HL-60 (cell line): ENCODE results near the gene PTK7.

ENCODE experiments used
- GABPA ChIP-seq: IDR thresholded peaks from 2 replicates; pipeline ENCODE4 v1.6.1; 2012; ENCODE audit warnings: low read depth
- POLR2AphosphoS5 ChIP-seq: IDR thresholded peaks from 2 replicates; pipeline ENCODE4 v1.6.1; 2012; ENCODE audit warnings: low read depth
- SPI1 ChIP-seq: IDR thresholded peaks from 2 replicates; pipeline ENCODE4 v1.6.1; 2012; ENCODE audit warnings: low read depth, mild to moderate bottlenecking, borderline replicate concordance
- TF ChIP-seq, protein P1 (sequence below): IDR thresholded peaks from one replicate; pipeline ENCODE4 v1.5.1; 2011; ENCODE audit warnings: low read length, control low read depth, inconsistent platforms; ENCODE audit not compliant: insufficient read depth
- TF ChIP-seq, protein P2 (sequence below): IDR thresholded peaks from 2 replicates; pipeline ENCODE4 v1.6.1; 2012; ENCODE audit warnings: low read depth; ENCODE audit not compliant: insufficient replicate concordance

DNA sequence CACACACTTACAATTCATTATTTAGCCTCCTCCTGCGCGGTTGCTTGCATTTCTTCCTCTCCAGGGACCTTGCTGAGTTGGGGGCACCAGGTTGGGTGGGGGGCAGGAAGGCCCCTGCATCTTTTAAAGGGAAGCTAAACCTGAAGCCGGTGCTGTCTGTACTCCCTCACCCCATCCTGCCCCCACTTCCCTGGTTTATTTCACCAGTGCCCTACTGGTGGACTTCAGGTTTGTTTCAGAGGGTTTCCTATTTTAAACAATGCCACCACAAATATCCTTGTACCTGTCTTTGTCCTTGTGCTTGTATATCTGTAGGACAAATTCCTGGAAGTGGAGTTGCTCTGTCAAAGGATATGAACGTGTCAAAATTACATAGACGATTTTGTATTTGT, 21.0 kb downstream of the PTK7 start:
- TF ChIP-seq GABPA: no peak
- TF ChIP-seq, protein P1, sequence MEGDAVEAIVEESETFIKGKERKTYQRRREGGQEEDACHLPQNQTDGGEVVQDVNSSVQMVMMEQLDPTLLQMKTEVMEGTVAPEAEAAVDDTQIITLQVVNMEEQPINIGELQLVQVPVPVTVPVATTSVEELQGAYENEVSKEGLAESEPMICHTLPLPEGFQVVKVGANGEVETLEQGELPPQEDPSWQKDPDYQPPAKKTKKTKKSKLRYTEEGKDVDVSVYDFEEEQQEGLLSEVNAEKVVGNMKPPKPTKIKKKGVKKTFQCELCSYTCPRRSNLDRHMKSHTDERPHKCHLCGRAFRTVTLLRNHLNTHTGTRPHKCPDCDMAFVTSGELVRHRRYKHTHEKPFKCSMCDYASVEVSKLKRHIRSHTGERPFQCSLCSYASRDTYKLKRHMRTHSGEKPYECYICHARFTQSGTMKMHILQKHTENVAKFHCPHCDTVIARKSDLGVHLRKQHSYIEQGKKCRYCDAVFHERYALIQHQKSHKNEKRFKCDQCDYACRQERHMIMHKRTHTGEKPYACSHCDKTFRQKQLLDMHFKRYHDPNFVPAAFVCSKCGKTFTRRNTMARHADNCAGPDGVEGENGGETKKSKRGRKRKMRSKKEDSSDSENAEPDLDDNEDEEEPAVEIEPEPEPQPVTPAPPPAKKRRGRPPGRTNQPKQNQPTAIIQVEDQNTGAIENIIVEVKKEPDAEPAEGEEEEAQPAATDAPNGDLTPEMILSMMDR: no peak
- TF ChIP-seq POLR2AphosphoS5: no peak
- no peak for TF ChIP-seq SPI1
- TF ChIP-seq, protein P2, sequence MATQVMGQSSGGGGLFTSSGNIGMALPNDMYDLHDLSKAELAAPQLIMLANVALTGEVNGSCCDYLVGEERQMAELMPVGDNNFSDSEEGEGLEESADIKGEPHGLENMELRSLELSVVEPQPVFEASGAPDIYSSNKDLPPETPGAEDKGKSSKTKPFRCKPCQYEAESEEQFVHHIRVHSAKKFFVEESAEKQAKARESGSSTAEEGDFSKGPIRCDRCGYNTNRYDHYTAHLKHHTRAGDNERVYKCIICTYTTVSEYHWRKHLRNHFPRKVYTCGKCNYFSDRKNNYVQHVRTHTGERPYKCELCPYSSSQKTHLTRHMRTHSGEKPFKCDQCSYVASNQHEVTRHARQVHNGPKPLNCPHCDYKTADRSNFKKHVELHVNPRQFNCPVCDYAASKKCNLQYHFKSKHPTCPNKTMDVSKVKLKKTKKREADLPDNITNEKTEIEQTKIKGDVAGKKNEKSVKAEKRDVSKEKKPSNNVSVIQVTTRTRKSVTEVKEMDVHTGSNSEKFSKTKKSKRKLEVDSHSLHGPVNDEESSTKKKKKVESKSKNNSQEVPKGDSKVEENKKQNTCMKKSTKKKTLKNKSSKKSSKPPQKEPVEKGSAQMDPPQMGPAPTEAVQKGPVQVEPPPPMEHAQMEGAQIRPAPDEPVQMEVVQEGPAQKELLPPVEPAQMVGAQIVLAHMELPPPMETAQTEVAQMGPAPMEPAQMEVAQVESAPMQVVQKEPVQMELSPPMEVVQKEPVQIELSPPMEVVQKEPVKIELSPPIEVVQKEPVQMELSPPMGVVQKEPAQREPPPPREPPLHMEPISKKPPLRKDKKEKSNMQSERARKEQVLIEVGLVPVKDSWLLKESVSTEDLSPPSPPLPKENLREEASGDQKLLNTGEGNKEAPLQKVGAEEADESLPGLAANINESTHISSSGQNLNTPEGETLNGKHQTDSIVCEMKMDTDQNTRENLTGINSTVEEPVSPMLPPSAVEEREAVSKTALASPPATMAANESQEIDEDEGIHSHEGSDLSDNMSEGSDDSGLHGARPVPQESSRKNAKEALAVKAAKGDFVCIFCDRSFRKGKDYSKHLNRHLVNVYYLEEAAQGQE: no peak
